SK-N-SH (cell line): ENCODE results near the gene ROR2. TPM values are rescaled to one million over a fixed set of nuclear protein-coding genes. Genes with fewer than 3 reads are reported as not detected.

Experiments used
- CTCF ChIA-PET: fragments of 300-600, 350-600 bp; formaldehyde crosslinking; extraction: SDS; loops from one replicate; lab custom pipeline; 2021; lab: Yijun Ruan, JAX
- POLR2A ChIA-PET: fragments of 350-600 bp; sonication (Branson Sonifier 250); formaldehyde crosslinking; extraction: SDS; loops from one replicate; lab custom pipeline; 2020; ENCODE audit warnings: antibody characterized with exemption, inconsistent platforms; lab: Yijun Ruan, JAX
- DNase-seq: peaks from one replicate; pipeline ENCODE4 v3.0.0; 2012
- H2AFZ ChIP-seq: fragments of 200-600 bp; sonication (generic); 2 replicates; pipeline ENCODE4 v1.8.1; 2016; ENCODE audit warnings: antibody characterized with exemption, mild to moderate bottlenecking, low read depth
- H3F3A ChIP-seq: fragments of 200-600 bp; sonication (generic); replicated peaks from 2 replicates; pipeline ENCODE3; 2016; ENCODE audit warnings: antibody characterized with exemption, mild to moderate bottlenecking; ENCODE audit not compliant: insufficient read depth
- H3K27ac ChIP-seq, 2 experiments: fragments of 200-500 bp in 1 of 2; fragments of 200-600 bp in 1 of 2; sonication (Bioruptor generic) in 1 of 2; sonication (generic), shearing (Covaris generic) in 1 of 2; 2 replicates each; pipeline versions ENCODE4 v1.5.1 to v1.6.1; 2014 to 2016; ENCODE audit warnings: low read depth in 2 of 2, inconsistent platforms in 1 of 2, low read length in 1 of 2, mild to moderate bottlenecking in 1 of 2, mixed read lengths in 1 of 2
- H3K27me3 ChIP-seq: fragments of 200-600 bp; sonication (generic), shearing (Covaris generic); 2 replicates; pipeline ENCODE4 v1.6.1; 2016; ENCODE audit warnings: mixed run types; ENCODE audit not compliant: insufficient read depth
- H3K36me3 ChIP-seq, 2 experiments: fragments of 200-500 bp in 1 of 2; fragments of 200-600 bp in 1 of 2; sonication (Bioruptor generic) in 1 of 2; sonication (generic) in 1 of 2; replicated peaks in 1 of 2; 2 replicates each; pipeline versions ENCODE3 to v1.5.1; 2014 to 2016; ENCODE audit warnings: low read length in 1 of 2, mild to moderate bottlenecking in 1 of 2; ENCODE audit not compliant: insufficient read depth in 2 of 2, control insufficient read depth in 1 of 2
- H3K4me1 ChIP-seq, 2 experiments: fragments of 200-500 bp in 1 of 2; fragments of 200-600 bp in 1 of 2; sonication (Bioruptor generic) in 1 of 2; sonication (generic), shearing (Covaris generic) in 1 of 2; 2 replicates each; pipeline versions ENCODE4 v1.5.1 to v1.6.1; 2014 to 2016; ENCODE audit warnings: low read depth in 1 of 2, low read length in 1 of 2, mixed run types in 1 of 2; ENCODE audit not compliant: insufficient read depth in 2 of 2, control insufficient read depth in 1 of 2
- H3K4me2 ChIP-seq: fragments of 200-600 bp; sonication (generic), shearing (Covaris generic); 2 replicates; pipeline ENCODE4 v1.6.1; 2017; ENCODE audit warnings: mixed run types
- H3K4me3 ChIP-seq, 2 experiments: fragments of 200-500 bp in 1 of 2; fragments of 200-600 bp in 1 of 2; sonication (Bioruptor generic) in 1 of 2; sonication (generic), shearing (Covaris generic) in 1 of 2; 2 replicates each; pipeline versions ENCODE4 v1.5.1 to v1.8.1; 2014 to 2016; ENCODE audit warnings: low read depth in 2 of 2, inconsistent platforms in 1 of 2, low read length in 1 of 2, mild to moderate bottlenecking in 1 of 2, mixed read lengths in 1 of 2, moderate library complexity in 1 of 2
- H3K79me2 ChIP-seq: fragments of 200-600 bp; sonication (generic); 2 replicates; pipeline ENCODE4 v1.8.1; 2017; ENCODE audit warnings: mild to moderate bottlenecking; ENCODE audit not compliant: insufficient read depth
- H3K9ac ChIP-seq: fragments of 200-600 bp; sonication (generic); 2 replicates; pipeline ENCODE4 v1.6.1; 2017; ENCODE audit warnings: mixed run types
- H3K9me2 ChIP-seq: fragments of 200-600 bp; sonication (generic); 2 replicates; pipeline ENCODE4 v1.6.1; 2017; ENCODE audit warnings: mixed run types
- H3K9me3 ChIP-seq: fragments of 200-600 bp; sonication (generic); 2 replicates; pipeline ENCODE4 v1.6.1; 2017; ENCODE audit warnings: mixed run types, mild to moderate bottlenecking, moderate library complexity
- H4K20me1 ChIP-seq: fragments of 200-600 bp; sonication (generic); 2 replicates; pipeline ENCODE4 v1.6.1; 2017; ENCODE audit warnings: mild to moderate bottlenecking, mixed run types; ENCODE audit not compliant: insufficient read depth
- CHD2 ChIP-seq: fragments of 150-350 bp; IDR thresholded peaks from 2 replicates; pipeline ENCODE4 v1.6.1; 2018; ENCODE audit warnings: low read length; ENCODE audit not compliant: partially characterized antibody
- ELF1 ChIP-seq: IDR thresholded peaks from 2 replicates; pipeline ENCODE4 v1.4.0; 2012
- FOSL2 ChIP-seq: IDR thresholded peaks from 2 replicates; pipeline ENCODE4 v1.4.0; 2012; ENCODE audit warnings: low read depth, mild to moderate bottlenecking, moderate library complexity, borderline replicate concordance
- FOXJ3 ChIP-seq: sonication (generic); formaldehyde crosslinking; IDR thresholded peaks from 2 replicates; pipeline ENCODE4 v1.5.1; 2020; ENCODE audit warnings: mild to moderate bottlenecking, missing genetic modification reagents
- MXI1 ChIP-seq: IDR thresholded peaks from 2 replicates; pipeline ENCODE4 v1.6.1; 2012; ENCODE audit warnings: mild to moderate bottlenecking, low read depth, low read length, improper control_type of control experiment
- NFIC ChIP-seq: IDR thresholded peaks from 2 replicates; pipeline ENCODE4 v1.4.0; 2012; ENCODE audit warnings: borderline replicate concordance
- NRF1 ChIP-seq: IDR thresholded peaks from 2 replicates; pipeline ENCODE4 v1.6.1; 2012; ENCODE audit warnings: low read depth, mild to moderate bottlenecking, low read length
- POLR2AphosphoS5 ChIP-seq: IDR thresholded peaks from 2 replicates; pipeline ENCODE4 v1.6.1; 2012; ENCODE audit warnings: low read depth, low read length
- RAD21 ChIP-seq: IDR thresholded peaks from 2 replicates; pipeline ENCODE4 v1.6.1; 2012; ENCODE audit warnings: mild to moderate bottlenecking, low read length
- RCOR1 ChIP-seq: fragments of 150-350 bp; IDR thresholded peaks from 2 replicates; pipeline ENCODE4 v1.6.1; 2017; ENCODE audit warnings: antibody characterized with exemption, low read length
- RXRA ChIP-seq: IDR thresholded peaks from 2 replicates; pipeline ENCODE4 v1.4.0; 2012; ENCODE audit warnings: low read depth, mild to moderate bottlenecking, borderline replicate concordance
- TCF12 ChIP-seq: IDR thresholded peaks from 2 replicates; pipeline ENCODE4 v1.4.0; 2012
- TEAD4 ChIP-seq: IDR thresholded peaks from 2 replicates; pipeline ENCODE4 v1.4.0; 2012; ENCODE audit warnings: mild to moderate bottlenecking, borderline replicate concordance; ENCODE audit not compliant: insufficient read depth
- YY1 ChIP-seq: IDR thresholded peaks from 2 replicates; pipeline ENCODE4 v1.4.0; 2012; ENCODE audit warnings: low read depth, mild to moderate bottlenecking
- WGBS: methylation state at CpG from one replicate; pipeline ENCODE4 v1.1.6; 2017; ENCODE audit warnings: low lambda C conversion rate; 5-methylcytosine and 5-hydroxymethylcytosine counted together
- polyA plus RNA-seq, 3 experiments: library from polyadenylated mRNA; depleted of rRNA; stranded (reverse); fragments of >200 nt; gene quantifications; 2 replicates each; pipeline ENCODE4 v1.2.3, GENCODE V29; 2012
- TF ChIP-seq, protein P1 (sequence below): fragments of 150-350 bp; IDR thresholded peaks from 2 replicates; pipeline ENCODE4 v1.6.1; 2016; ENCODE audit warnings: mild to moderate bottlenecking, low read depth, low read length
- TF ChIP-seq, protein P2 (sequence below): IDR thresholded peaks from 2 replicates; pipeline ENCODE4 v1.4.0; 2012; ENCODE audit warnings: low read depth
- TF ChIP-seq, protein P3 (sequence below): IDR thresholded peaks from 2 replicates; pipeline ENCODE4 v1.4.0; 2012; ENCODE audit warnings: low read depth, borderline replicate concordance

Gene ROR2
- polyA plus RNA-seq, 1 of the 3 experiments (the other 2 are of a cell fraction): 0.43 TPM

DNA sequence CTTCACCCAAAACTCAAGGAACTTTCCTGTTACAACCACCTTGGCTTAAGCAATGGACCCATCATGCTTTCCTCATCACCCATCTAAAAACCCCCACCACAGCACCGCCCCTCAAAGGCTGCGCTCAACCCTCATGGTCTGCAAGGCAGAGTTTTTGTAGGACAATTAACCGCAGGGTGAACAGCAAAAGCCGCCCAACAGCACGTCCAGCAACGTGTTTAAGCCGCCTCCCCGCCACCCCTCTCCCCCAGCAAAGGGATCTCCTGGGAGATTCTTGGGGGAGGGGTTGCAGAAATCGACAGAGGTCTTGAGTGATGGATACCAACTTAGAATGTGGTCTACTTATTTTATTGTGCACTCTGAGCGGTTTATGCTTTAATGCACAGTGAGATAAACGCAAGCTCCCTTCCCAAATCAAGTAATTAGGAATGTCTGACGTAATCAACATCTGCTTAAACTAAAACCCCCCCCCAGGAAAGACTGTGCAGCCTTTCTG, 1.9 kb downstream of the ROR2 start:
- peak; percentile 44 for DNase-seq
- CTCF ChIA-PET: interaction anchor here (0.7 to 20.1 kb wide), 10 partner anchors 11 to 1033 kb away, joined by 3 to 495 read pairs (median 17); no protein-coding TSS in a partner anchor

DNA sequence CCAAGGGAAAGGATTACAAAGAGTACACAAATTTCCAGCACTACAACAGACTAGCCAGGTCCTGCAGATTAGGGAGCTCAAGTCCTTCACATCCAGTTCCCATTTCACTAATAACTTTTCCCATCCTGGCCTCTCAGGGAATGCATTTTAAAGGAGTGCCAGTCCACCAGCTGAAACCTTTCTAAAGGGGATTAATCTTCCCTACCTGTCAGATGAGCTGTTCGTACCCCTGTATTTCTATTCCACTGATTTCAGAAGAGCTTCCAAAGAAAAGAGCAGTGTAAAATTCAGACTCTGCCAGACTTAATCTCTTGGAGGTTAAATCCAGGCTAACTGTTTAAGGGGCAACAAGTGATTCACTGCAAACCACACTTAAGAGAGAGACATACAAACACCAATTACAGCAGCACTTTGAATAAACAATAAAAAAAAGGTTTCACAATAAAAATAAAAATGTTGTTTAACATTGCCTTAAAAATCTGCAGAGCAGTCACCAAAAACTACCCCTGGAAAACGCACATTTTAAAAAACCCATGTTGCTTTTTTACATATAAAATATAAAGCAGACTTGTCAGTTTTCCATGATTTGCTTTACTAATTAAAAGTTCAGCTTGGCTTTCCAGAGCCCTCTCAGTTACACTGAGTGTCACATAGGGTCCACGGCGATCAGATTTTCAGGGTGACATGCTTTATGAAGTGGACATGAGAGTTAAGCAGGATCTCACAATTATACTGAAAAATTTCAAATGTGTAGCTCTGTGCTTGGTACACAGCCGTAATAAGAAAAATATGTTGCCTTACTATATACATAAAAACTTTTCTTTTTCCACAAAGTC, 3.2 kb downstream of the ROR2 start:
- Histone ChIP-seq H3K9ac (no peak overlapping the region), H3K79me2 (no peaks in the 10 kb centered on the region), H3K4me3 (no peak overlapping the region), H4K20me1 (no peaks in the 10 kb centered on the region), H3K4me2 (no peak overlapping the region), H3K9me3 (no peaks in the 10 kb centered on the region), H2AFZ (no peak overlapping the region), H3K27ac (no peak overlapping the region), H3K4me1 (peaks cover 0 to 12% of the 10 kb centered on the region in 2 experiments; a peak in 2 of 4 replicates), H3F3A (no peaks in the 10 kb centered on the region), H3K9me2 (no peaks in the 10 kb centered on the region), H3K36me3 (no peaks in the 10 kb centered on the region), H3K27me3 (peaks cover 33% of the 10 kb centered on the region)
- TF ChIP-seq ELF1 (no peak), NRF1 (no peak), FOXJ3 (CRISPR knock-in tag) (no peak), POLR2AphosphoS5 (no peak)
- DNase-seq: no peak
- WGBS: 73% methylated on average over 5 of the region's 5 CpGs
- CTCF ChIA-PET: interaction anchor here (1.6 to 20.1 kb wide), 7 partner anchors 7 to 178 kb away, joined by 5 to 495 read pairs (median 6); no protein-coding TSS in a partner anchor
- POLR2A ChIA-PET: no interaction called here

More for the DNA sequence above, 1.9 kb downstream of the ROR2 start:
- Histone ChIP-seq H3K4me1 (peaks cover 0 to 12% of the 10 kb centered on the region in 2 experiments; a peak in 2 of 4 replicates), H3F3A (no peaks in the 10 kb centered on the region), H3K9ac (no peak overlapping the region), H3K36me3 (no peaks in the 10 kb centered on the region), H3K9me2 (no peaks in the 10 kb centered on the region), H2AFZ (no peak overlapping the region), H3K27ac (peak overlapping the region in 1 of 2 experiments; percentile 79; a peak in 1 of 4 replicates), H3K79me2 (no peaks in the 10 kb centered on the region)
- 68% methylated on average over 12 of the region's 12 CpGs for WGBS
- POLR2A ChIA-PET: interaction anchor here (0.7 to 1.0 kb wide), 3 partner anchors 52 to 124 kb away, joined by 3 read pairs; no protein-coding TSS in a partner anchor
- 0 out of 2 replicates have a peak, but pooled peaks have one; percentile 6 for TF ChIP-seq MXI1
- TF ChIP-seq, protein P1, sequence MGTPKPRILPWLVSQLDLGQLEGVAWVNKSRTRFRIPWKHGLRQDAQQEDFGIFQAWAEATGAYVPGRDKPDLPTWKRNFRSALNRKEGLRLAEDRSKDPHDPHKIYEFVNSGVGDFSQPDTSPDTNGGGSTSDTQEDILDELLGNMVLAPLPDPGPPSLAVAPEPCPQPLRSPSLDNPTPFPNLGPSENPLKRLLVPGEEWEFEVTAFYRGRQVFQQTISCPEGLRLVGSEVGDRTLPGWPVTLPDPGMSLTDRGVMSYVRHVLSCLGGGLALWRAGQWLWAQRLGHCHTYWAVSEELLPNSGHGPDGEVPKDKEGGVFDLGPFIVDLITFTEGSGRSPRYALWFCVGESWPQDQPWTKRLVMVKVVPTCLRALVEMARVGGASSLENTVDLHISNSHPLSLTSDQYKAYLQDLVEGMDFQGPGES: no peak
- TF ChIP-seq, all 33 proteins: peak for 1
- Histone ChIP-seq H3K4me3 (peak overlapping the region in 1 of 2 experiments; percentile 58; a peak in 2 of 4 replicates), H3K27me3 (peaks cover 33% of the 10 kb centered on the region), H4K20me1 (no peaks in the 10 kb centered on the region), H3K9me3 (no peaks in the 10 kb centered on the region), H3K4me2 (peak overlapping the region; percentile 52; the same call in 1 of the 2 replicates)

DNA sequence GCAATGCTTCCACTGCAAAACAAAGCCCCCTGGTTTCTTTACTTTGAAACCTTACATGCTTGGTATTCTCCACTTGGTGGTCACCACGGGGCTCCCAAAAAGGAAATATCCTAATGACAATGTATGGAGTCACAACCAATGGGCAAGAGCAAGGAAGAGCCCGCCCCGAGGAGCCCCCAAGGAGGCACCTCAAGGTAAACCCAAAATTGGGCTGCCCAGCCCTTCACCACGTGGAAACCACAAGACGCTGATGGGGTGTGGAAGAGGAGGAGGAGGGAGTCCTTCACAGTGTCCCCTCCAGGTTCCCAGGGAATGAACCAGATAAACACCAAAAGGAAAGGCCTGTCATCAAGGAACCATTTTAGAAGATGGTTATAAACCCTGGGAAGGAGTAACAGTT, 3.8 kb downstream of the ROR2 start:
- H3F3A ChIP-seq: no peaks in the 10 kb centered on the region
- no peaks in the 10 kb centered on the region for H3K9me2 ChIP-seq
- H3K27me3 ChIP-seq: peaks cover 33% of the 10 kb centered on the region
- H3K4me1 ChIP-seq: peaks cover 0 to 12% of the 10 kb centered on the region in 2 experiments; a peak in 2 of 4 replicates
- no peak for DNase-seq
- no peaks in the 10 kb centered on the region for H4K20me1 ChIP-seq
- H2AFZ ChIP-seq: no peak overlapping the region
- CTCF ChIA-PET: interaction anchor here (1.0 to 20.1 kb wide), 11 partner anchors 8 to 219 kb away, joined by 3 to 495 read pairs (median 5); no protein-coding TSS in a partner anchor
- no peaks in the 10 kb centered on the region for H3K79me2 ChIP-seq
- TF ChIP-seq CHD2 (no peak), TEAD4 (no peak), TCF12 (no peak), YY1 (no peak), NRF1 (no peak), RCOR1 (no peak), RAD21 (no peak), NFIC (no peak), RXRA (no peak), FOSL2 (no peak), ELF1 (no peak), FOXJ3 (CRISPR knock-in tag) (no peak)
- TF ChIP-seq, protein P2, sequence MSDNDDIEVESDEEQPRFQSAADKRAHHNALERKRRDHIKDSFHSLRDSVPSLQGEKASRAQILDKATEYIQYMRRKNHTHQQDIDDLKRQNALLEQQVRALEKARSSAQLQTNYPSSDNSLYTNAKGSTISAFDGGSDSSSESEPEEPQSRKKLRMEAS: no peak
- TF ChIP-seq, protein P3, sequence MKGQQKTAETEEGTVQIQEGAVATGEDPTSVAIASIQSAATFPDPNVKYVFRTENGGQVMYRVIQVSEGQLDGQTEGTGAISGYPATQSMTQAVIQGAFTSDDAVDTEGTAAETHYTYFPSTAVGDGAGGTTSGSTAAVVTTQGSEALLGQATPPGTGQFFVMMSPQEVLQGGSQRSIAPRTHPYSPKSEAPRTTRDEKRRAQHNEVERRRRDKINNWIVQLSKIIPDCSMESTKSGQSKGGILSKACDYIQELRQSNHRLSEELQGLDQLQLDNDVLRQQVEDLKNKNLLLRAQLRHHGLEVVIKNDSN: no peak
- no peak overlapping the region for H3K4me2 ChIP-seq
- H3K9ac ChIP-seq: no peak overlapping the region
- POLR2A ChIA-PET: no interaction called here
- no peak overlapping the region for H3K27ac ChIP-seq
- no peaks in the 10 kb centered on the region for H3K9me3 ChIP-seq
- WGBS: 58% methylated on average over 5 of the region's 5 CpGs
- no peak overlapping the region for H3K4me3 ChIP-seq
- H3K36me3 ChIP-seq: no peaks in the 10 kb centered on the region
